Activated gamma-delta T cell treated with Interleukin-2 at 50 U/mL for 16 hours (primary cell): ENCODE data around the gene KLHL29.
"Not testable (repeated sequence)": the region's sequence is repeated elsewhere in the genome, so short reads cannot be mapped to it uniquely, and the experiment has no call there.

ENCODE experiments used
- DNase-seq: peaks from one replicate; pipeline ENCODE4 v3.0.0-alpha.2; 2020

KLHL29 gene

GRCh38 chr2:23706613-23707078, 321.7 kb downstream of the KLHL29 start:
- DNase-seq: no peak

DNA sequence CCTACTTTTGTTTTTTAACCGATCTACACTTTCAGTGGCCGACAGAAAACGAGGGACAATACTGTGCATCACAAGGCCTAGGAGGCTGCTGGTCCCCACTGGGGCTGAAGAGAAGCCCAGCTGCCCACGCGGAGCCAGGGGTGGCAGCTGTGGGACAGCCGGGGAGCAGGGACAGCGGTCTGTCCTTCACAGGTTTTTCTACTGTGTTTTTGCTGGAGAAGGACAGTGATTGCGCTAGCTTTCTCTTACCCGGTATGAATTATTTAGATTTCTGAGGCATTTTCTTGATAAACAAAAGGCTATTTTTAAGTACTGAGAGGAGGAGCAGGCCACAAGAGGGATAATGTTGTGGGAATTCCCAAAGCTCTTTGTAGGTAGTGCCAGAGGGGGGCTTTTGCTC, 322.1 kb downstream of the KLHL29 start:
- DNase-seq: no peak

DNA sequence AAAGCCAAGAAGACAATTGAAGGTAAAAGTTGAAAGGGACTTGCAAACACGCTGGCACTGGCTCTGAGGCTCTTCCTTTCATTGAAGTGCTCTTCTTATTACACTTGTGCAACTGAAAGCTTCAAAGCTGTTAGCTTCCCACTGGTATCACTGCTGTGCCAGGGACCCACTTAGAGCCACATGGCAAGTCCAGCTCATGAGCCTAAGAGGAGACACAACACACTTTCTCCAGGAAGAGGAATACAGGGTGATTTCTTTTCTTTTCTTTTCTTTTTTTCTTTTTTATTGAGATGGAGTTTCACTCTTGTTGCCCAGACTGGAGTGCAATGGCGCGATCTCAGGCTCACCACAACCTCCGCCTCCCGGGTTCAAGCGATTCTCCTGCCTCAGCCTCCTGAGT, 323.8 kb downstream of the KLHL29 start:
- DNase-seq: no peak

DNA sequence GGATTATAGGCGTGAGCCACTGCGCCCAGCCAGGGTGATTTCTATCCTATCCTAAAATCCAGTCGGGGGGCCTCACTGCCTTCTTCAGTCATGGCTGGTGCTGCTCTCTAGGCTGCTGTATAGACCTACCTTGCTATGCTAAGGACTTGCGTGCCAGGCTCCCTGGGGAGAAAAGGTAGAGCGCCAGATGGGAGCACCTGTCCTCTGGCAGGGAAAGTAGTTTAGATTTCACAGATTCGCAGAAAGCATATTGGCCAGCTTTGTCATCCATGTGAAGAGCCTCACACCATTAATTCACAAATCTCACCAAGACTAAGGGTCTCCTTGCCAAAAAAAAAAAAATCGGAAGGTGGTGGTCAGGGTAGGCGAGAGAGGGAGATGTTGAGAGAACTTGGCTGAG, 324.3 kb downstream of the KLHL29 start:
- DNase-seq: no peak

- DNase-seq: no peak
Observed at GRCh38 chr2:23711979-23712755, 327.2 kb downstream of the KLHL29 start.

- no peak for DNase-seq
Observed at GRCh38 chr2:23712756-23713151, 327.8 kb downstream of the KLHL29 start.

- DNase-seq: no peak
Observed at GRCh38 chr2:23713351-23713750, 328.4 kb downstream of the KLHL29 start.

DNA sequence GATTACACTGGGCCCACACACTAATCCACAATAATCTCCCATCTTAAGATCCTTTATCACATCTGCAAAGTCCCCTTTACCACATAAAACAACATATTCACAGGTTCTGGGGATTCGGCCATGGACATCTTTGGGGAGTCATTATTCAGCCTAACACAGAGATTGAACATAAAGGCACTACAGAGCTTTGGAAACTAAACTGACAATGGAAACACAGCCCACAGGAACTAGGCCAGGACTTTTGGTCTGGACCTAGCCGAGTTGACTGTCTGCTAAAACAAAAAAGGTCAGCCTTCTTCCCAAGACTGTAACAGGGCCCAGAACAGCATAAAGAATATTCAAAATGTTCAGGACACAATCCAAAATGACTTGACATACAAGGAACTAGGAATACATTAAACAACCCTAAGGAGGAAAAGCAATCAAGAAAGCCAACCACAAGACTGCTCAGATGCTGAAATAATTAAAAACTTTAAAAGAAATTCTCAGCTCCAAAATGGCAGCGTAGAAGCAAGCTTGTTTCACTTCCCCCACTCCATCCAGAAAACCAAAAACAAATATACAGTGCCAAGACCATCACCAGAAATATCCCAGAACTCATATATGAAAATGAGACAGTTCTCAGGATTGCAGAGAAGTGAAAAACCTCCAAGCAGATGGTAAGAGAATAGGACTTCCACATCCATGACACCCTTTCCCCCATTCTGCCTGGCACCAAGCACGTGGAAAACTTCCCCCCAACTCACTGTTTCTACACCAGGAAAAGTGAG, 334.1 kb downstream of the KLHL29 start:
- DNase-seq: no peak

DNA sequence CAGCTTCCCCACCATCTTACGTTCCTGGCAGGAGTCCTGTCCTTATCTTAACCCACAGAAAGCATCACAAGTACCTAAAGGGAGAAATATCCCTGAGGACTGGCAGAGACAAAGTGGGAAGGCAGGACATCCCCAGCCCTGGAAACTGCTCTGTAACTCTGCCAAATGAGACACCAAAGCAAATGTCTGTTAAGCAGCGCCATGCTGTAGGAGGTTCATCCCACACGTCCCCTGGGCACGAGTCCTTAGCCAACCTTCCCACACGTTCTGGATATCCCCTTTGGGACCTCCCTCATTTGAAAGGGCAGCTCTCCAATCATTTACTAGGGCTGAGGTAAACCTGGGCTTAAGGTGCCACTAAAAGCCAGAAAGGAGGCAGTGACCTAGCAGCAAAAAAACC, 334.7 kb downstream of the KLHL29 start:
- no peak for DNase-seq

GRCh38 chr2:23720705-23721453, 335.9 kb downstream of the KLHL29 start:
- no peak for DNase-seq

GRCh38 chr2:23721454-23721826, 336.5 kb downstream of the KLHL29 start:
- no peak for DNase-seq

DNA sequence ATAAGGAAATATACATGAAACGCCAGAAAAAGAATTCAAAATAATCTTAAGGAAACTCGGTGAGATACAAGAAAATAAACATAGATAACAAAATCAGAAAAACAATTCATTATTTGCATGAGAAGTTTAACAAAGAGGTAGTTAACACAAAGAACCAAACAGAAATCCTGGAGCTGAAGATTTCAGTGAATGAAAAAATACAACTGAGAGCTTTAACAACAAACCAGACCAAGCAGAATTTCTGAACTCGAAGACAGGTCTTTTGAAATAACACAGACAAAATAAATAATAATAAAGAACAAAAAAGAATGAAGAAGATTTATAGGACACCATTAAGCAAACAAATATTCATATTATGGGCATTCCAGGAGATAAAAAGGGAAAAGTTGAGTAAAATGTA, 337.3 kb downstream of the KLHL29 start:
- DNase-seq: no peak

DNA sequence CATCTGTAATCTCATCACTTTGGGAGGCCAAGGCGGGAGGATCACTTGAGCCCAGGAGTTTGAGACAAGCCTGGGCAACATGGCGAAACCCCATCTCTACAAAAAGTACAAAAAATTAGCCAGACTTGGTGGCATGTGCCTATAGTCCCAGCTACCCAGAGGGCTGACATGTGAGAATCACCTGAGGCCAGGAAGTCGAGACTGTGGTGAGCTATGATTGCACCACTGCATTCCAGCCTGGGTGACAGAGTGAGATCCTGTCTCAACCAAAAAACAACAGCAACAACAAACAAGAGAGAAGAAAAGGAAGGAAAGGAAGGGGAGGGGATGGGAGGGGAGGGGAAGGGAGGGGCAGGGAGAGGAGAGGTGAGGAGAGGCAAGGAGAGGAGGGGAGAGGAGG, 338.1 kb downstream of the KLHL29 start:
- DNase-seq: not testable (repeated sequence)

DNA sequence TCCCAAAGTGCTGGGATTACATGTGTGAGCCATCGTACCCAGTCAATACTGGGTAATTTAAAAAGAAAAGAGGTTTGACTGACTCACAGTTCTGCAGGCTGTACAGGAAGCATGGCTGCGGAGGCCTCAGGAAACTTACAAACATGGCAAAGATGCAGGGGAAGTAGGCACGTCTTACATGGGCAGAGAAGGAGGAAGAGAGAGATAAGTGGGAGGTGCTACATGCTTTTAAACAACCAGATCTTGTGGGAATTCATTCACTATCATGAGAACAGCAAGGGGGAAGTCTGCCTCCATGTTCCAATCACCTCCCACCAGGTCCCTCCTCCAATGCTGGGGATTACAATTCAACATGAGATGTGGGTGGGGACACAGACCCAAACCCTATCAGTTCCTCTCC, 349.4 kb downstream of the KLHL29 start:
- DNase-seq: no peak

DNA sequence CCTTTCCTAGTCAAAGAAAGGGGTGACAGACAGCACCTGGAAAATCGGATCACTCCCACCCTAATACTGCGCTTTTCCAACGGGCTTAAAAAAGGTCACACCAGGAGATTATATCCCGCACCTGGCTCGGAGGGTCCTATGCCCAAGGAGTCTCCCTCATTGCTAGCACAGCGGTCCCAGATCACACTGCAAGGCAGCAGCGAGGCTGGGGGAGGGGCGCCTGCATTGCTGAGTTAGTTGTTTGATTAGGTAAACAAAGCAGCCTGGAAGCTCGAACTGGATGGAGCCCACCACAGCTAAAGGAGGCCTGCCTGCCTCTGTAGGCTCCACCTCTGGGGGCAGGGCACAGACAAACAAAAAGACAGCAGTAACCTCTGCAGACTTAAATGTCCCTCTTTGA, 351.8 kb downstream of the KLHL29 start:
- DNase-seq: not testable (repeated sequence)

- no peak for DNase-seq
Observed at GRCh38 chr2:23745068-23745725, 360.2 kb downstream of the KLHL29 start.

- no peak for DNase-seq
Observed at GRCh38 chr2:23745726-23746105, 360.7 kb downstream of the KLHL29 start.

DNA sequence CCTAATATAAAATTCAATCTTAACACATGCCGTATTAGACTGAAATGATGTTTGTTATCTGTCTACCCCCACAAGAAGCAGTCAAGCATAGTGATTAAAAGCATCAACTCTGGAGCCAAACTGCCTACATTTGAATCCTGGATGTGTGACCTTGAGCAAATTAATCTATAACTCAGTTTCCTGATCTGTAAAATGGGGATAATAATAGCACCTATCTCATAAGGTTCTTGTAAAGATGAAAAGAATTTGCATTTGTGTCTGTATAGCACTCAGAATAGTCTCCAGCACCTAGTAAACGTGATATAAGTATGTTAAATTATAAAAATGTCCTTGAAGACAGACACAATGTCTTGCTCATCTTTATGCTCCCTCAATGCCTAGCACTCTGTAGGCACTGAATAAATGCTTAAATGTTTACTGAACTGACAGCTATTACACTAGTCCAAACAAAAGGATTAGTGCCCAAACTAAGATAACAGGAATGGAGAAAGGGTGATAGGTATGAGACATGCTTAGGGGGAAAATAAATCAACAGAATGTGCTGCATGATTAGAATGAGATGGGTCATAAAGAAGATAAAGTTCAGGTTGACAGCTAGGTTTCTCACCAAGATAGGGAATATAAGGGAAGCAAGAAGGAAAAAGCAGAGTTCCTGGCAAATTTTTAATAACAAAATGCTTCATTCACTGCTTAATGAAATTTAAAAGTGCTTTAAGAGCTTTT, 361.3 kb downstream of the KLHL29 start:
- DNase-seq: no peak

GRCh38 chr2:23751747-23752265, 366.8 kb downstream of the KLHL29 start:
- no peak for DNase-seq

DNA sequence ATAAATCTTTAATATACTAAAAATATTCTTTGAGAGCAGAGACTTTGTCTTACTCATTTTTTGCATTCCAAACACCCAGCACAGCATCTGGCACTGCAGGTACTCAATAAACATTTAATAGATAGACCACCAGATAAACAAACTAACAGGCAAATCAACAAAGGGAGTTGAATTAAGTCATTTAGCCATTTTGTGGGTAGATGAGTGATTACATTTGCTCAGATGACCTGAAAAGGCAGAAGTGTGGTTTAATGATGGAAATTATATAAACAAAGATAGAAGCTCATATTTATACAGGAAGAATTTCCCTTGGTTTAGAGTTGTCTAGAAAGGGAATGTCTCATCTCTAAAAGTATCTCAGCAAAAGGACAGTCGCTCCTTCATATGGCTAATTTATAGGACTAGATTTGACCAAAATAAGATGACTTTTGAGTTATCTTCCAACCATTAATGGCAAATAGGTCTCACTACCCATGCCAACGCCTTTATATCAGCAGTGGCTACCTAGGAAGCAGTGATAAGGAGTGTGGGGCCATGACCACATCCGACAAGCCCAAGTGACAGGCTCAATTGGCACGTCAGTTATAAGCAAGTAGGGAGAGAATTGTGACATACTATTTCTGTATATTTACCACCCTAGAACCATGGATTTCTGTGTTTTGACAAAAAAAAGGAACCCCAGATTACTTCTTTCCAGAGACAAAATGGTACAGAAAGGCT, 368.5 kb downstream of the KLHL29 start:
- no peak for DNase-seq

GRCh38 chr2:23754970-23755369, 370.0 kb downstream of the KLHL29 start:
- DNase-seq: no peak
